NCI-H2029 (cell line): ENCODE data around the gene CCNQ.

ENCODE experiments used
- DNase-seq: peaks from one replicate; lab custom pipeline; 2025; lab: John Stamatoyannopoulos, UW

CCNQ gene

DNA sequence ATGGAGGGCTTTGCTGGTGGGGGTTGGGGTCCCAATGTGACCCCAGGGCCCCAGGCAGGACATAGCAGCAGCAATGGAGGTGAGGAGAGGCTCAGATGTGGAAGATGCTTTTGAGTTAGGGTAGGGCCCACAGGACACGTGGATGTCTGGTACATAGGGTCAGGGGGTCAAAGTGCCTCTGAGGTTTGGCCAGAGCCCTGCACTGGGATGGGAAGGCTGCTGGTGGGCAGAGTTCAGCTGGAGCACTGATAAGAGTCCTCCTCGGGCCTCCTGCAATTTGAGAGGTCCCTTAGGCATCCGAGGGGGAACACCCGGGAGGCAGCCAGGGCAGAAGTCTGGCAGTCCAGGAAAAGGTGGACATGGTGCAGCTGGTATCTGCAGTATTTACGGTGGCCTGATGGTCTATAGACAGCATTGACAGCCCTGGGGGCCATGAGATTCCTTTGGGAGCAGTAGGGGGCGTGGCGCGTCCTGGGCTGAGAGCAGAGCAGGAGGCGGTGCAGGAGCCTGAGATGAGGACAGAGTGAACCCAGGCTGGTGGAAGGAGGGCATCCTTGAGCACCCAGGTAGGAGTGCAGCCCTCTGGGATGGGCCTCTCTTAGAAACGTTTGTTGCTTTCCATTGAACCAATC lies 22.6 kb downstream of the CCNQ start:
- DNase-seq: no peak

GRCh38 chrX:153573984-153574383 lies 25.0 kb downstream of the CCNQ start:
- no peak for DNase-seq

DNA sequence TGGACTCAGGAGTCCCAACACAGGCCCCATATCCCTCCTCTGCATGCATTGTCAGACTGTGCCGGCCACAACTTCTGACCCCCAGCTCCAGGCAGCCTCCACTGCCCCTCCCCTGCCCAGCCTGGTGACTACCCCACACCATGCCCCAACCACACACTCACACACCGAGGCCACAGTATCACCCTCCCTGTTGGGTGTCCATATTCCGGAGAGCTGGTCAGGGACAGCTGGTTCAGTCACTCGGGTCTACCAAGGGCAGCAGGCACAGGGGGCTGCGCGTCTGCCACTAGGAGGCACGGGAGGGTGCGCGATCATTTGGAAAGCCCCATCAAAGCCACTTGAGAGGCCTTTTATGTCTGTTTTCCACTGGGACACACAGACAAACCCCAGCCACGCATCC lies 26.3 kb downstream of the CCNQ start:
- DNase-seq: no peak

GRCh38 chrX:153571534-153571908 lies 27.4 kb downstream of the CCNQ start:
- no peak for DNase-seq

DNA sequence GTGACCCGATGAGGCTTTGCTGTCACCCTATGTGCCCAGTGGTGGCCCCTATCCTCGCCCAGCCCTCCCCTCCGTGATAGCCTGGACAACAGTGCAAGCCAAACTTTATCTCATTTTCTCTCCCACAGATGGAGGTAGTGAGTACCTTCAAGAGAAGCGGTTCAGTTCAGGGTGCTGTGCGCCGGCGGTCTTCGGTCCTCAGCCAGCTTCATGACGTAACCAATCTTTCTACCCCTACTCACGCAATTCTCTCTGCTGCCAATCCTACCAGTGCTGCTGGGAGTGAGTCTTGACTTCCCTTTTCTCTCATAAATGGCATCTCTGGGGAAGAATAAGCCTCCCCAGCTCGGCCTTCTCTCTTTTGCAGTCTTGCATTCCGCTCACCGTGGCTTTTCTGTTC lies 29.5 kb downstream of the CCNQ start:
- no peak for DNase-seq

DNA sequence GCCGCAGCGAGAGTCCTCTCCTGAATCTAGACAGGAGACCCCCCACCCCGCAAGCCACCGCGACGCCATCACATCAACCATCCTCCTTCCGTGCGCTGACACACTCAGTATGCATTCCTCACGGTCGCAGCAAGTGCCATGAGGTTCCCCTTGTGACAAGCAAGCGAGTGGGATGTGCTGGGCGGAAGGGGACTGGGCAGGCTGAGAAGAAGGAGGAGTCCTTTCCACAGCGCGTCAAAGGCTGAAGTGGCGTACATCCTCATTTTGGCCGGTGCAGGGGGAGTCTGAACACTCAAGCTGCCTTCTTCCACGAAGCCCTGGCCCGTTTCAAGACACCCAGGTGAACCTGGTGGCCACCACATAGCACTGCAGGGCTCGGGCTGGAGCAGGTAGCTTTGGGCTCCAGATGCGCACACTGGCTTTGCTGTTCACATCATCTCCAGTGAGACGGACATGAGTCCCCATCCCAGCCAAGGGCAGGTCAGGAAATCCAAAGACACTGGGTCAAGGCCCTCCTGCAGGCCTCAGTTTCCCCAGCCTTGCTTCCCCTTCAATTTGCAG lies 30.4 kb downstream of the CCNQ start:
- no peak for DNase-seq

DNA sequence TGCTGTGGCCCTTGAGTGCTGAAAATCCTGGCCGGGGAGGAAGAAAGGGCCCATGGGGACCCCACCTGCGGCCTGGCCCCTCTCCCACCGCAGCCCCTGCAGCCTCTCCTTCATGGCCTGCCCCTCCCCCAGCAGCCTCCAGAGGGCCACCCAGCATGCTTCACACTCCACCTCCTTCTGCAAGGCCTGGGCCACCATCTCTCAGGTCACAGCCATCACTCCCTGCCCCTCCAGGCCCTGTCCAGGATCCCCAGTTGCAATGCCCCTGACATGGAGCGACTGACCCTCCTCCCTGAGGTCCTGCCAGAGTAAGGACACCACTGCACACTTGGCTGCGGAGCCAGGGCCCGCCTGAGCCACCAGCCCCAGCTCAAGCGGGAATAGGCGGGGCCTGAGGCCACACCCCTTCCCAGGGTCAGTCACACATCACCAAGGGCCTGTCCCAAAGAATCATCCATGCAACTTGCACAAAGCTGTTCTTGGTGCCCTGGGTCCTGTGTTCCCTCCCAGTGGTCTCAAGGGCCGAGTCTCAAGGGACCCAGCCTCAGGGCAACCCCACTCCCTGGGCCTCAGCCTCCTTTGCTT lies 32.9 kb downstream of the CCNQ start:
- no peak for DNase-seq

DNA sequence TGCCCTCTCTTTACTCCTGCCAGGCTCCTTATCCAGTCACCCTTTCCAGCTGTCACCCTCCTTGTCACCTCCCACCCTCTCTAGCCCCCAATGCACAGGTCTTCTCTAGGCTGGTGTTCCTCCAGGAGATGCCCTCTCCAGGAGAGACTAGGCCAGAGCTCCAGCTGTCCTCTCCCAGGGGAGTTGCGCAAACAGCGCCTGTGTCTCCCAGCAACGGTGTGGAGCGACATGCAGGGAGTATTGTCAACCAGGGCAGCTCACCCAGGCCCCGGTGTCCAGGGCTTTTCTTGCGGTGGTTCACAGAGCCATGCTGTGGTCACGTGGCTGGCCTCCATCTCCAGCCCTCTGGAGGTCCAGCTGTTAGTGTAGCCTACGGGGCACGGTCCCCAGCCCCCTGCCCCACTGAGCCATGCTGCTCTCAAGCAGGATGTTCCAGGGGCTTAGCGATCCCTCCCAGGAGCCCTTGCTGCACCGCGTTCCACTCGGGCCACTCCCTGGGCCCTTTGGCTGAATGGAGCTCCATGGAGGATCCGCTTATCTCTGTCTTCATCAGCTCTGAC lies 34.8 kb downstream of the CCNQ start:
- no peak for DNase-seq

DNA sequence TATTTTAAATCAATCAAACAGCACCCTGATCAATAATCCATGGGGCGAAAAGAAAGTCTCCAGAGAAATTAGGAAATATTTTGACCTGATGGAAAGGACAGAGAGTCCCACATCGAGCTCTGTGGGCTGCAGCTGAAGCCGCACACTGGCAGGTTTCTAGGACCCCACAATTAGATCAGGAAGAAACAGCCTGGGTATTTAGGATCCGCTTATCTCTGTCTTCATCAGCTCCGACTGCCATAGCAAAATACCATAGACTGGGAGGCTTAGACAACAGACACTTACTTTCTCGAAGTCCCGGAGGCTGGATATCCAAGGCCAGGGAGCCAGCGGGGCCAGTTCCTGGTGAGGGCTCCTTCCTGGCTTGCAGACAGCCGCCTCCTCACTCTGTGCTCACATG lies 36.4 kb downstream of the CCNQ start:
- no peak for DNase-seq

DNA sequence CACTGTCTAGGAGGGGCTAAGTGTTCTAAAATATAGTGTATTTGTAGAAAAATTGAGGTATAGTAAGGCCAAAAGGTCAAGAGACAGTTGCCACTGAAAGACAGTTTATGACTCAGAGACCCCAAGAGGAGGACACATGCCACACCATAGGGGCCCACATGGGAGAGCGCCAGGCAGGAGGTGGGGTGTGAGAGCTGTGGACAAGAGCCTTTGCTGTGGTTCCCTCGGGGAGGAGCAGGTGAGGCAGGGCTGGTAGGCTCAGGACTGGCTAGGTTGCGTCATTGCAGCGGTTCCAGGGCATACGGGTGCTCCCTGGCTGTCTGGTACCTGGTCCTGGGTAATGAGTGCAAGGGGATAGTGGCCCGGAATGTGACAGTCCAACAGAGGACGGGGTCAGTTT lies 37.6 kb downstream of the CCNQ start:
- DNase-seq: no peak

DNA sequence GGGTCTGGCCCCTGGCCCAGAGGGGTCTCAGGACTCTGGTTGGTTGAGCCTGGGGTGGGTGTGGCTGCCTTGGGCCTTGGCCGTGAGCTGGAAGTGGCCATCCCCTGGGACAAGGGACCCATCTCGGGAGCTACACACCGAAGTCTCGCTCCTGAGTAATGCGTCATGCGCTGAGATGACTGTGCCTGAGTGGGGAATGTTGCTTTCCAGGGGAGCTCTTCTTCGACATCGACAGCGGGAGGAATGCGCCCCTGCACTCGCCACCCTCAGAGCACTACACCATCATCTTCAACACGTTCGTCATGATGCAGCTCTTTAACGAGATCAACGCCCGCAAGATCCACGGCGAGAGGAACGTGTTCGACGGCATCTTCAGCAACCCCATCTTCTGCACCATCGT lies 38.5 kb downstream of the CCNQ start:
- no peak for DNase-seq

DNA sequence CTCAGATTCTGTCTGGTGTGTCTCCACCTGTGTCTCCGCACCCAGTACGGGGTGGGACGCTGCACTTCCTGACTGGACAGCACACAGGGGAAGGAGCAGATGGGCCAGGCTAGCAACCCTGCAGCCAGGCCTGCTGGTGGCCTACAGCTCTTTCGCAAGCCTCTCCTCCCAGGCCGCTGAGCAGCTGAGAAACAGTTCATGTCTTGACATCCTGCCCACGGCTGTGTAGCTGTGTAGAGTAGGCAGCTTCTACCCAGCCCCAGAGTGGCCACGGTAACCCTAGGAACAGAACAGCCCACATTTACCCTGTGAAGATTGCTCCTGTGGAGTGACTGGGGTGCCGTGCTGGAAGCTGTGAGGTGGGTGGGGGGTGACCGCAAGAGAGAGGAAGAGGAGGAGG lies 38.9 kb downstream of the CCNQ start:
- DNase-seq: no peak

- DNase-seq: no peak
These were observed 41.2 kb downstream of the CCNQ start for GRCh38 chrX:153557618-153558355.

- DNase-seq: no peak
These were observed 42.2 kb downstream of the CCNQ start for GRCh38 chrX:153556767-153557166.

DNA sequence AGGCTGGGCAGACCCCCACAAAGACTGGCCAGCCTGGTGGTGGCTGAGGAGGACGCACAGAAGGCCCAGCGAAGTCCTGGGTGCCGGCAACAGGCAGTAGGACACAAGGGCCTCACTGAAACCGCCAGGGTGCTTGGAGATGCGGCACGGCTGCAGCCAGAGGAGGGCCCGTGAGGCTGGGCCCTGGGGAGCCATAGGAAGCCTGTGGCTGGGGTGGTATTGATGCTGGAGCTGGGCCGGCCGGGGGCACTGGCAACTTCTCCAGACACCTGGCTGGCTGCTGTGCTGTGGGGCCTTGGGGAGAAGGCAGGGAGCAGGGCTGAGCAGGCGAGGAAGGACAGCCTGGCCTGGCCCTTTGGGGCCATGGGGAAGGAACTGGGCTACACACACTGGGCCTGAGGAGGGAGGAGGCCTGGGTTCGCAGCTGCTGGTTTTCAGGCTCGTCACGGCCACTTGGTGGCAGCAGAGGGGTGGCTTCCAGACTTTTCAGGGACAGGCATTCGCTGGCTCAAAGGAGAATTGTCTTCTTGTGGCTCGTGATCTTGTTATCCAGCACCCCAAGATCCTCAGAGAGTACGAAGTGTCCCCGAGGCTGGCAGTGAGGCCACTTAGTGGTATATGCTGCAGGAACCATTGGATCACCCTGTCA lies 44.3 kb downstream of the CCNQ start:
- DNase-seq: no peak

DNA sequence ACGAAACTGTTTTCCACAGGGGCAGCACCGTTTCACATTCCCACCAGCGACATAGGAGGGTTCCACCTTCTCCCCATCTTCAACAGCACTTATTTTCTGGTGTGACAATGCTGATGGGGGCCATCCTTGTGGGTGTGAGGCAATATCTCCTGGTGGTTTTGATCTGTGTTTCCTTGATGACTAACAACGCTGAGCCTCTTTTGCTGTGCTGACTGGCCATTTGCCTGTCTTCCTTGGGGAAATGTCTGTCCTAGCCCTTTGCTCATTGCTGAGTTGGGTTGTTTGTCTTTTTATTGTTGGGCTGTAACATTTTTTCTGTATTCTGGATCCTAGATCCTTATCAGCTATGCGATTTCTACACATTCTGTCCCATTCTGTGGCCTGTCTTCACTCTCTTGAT lies 47.8 kb downstream of the CCNQ start:
- DNase-seq: no peak

DNA sequence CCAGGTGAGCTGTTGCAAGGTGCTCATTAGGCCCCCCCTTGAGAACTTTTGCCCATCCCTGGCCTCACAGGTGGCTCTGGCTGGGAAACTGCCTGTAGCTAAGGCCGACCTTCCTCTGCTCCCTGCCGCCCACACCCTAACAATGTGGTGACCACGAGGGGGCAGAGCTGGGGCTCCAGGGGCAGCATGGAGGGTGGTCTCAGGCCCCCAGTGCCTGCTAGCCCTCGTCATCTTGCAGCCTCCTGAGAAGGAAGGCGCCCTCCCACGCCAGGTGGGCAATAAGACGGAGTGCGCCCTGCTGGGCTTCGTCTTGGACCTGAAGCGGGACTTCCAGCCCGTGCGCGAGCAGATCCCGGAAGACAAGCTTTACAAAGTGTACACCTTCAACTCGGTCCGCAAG lies 49.1 kb downstream of the CCNQ start:
- DNase-seq: no peak

DNA sequence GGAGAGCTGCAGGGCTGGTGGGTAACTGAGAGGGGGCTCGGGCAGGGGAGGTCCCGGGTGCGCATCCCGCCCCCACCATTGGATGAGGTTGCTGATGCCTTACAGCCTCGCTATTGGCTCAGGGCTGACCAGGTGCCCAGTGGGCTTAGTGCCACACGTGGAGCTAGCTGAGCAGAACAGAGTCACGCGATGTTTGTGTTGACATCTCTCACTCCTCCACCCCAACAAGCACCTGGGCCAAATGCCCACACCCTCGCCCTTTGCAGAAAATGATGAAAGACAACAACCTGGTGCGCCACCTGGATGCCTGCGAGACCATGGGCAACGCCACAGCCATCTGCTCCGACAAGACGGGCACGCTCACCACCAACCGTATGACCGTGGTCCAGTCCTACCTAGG lies 49.7 kb downstream of the CCNQ start:
- DNase-seq: no peak

GRCh38 chrX:153547195-153547594 lies 51.7 kb downstream of the CCNQ start:
- DNase-seq: no peak

DNA sequence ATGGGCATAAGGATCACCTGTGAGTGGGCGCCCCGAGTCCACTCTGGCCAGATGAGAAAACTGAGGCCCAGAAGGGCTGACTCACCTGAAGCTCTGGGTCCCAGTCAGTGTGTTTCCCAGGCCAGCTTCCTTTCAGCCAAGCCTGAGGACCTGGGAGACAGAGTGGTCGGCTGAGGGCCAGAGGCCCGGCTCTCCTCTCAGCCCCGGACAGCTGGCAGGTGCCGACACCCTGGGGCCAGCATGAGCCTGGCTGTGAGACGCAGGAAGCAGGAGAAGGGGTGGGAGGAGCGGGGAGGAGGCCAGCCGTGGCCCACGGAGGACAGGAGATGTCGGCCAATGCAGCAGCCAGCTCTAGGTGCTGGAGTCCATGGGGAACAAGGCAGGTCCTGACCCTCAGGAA lies 52.6 kb downstream of the CCNQ start:
- DNase-seq: no peak

DNA sequence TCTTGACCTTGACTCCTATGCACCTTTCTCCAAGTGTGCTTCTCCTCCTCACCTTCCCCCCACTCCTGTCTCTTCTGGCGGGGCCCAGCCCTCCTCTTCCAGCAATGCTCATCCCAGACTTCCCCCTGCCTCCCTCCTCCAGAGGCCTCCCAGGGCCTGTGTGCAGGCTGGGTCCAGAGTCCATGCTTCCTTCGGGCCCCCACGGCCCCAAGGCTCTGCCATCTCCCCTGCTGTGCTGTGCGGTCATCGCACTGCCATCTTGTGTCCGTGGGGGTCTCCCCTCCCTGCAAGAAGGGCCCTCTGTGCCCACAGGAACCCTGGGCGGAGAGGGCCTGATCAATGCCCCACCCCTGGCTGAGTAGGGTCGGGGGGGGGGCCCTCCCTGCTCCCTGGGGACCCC lies 54.2 kb downstream of the CCNQ start:
- no peak for DNase-seq

GRCh38 chrX:153539979-153540358 lies 59.0 kb downstream of the CCNQ start:
- DNase-seq: no peak
